Epithelial cell of alveolus of lung (primary cell): ENCODE measurements around the gene AMIGO3. TPM values are rescaled to one million over a fixed set of nuclear protein-coding genes. Genes with fewer than 3 reads are reported as not detected.

Experiments
- total RNA-seq: library from RNA; depleted of rRNA; stranded (reverse); fragments of >200 nt; gene quantifications from 2 replicates; pipeline ENCODE4 v1.2.1, GENCODE V29; 2015

Gene AMIGO3, protein sequence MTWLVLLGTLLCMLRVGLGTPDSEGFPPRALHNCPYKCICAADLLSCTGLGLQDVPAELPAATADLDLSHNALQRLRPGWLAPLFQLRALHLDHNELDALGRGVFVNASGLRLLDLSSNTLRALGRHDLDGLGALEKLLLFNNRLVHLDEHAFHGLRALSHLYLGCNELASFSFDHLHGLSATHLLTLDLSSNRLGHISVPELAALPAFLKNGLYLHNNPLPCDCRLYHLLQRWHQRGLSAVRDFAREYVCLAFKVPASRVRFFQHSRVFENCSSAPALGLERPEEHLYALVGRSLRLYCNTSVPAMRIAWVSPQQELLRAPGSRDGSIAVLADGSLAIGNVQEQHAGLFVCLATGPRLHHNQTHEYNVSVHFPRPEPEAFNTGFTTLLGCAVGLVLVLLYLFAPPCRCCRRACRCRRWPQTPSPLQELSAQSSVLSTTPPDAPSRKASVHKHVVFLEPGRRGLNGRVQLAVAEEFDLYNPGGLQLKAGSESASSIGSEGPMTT
- total RNA-seq, result 0.24 and 1.6 TPM in 2 replicates

DNA sequence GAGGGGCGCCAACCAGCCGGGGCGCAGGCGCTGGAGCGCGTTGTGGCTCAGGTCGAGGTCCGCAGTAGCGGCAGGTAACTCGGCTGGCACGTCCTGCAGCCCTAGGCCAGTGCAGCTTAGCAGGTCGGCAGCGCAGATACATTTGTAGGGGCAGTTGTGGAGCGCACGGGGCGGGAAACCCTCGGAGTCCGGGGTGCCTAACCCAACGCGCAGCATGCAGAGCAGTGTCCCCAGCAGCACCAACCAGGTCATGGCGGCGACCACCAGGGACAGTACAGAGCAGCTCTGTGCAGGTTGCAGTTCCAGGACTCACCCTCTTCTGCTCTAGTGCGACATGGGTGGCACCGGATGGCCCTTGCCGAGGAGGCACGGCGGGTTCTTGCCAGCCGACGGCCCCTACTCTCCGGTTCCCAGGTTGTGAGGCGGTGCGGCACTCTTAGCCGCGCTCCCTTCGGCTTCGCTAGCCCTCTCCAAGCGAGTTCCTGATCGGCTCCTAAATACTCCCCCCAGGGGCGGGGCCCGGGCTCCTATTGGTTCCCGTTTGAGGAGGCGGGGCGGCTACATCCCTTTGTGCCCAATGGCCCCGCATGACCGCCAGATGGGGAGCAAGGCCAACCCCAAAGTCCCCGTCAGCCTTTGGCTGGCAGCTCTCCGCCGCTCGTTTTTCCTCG is at the start of gene AMIGO3:
Gene AMIGO3 (minus strand): TSS at position 471 of the 671 bp plus-strand sequence. CDS start 219 bp downstream, at position 252.

DNA sequence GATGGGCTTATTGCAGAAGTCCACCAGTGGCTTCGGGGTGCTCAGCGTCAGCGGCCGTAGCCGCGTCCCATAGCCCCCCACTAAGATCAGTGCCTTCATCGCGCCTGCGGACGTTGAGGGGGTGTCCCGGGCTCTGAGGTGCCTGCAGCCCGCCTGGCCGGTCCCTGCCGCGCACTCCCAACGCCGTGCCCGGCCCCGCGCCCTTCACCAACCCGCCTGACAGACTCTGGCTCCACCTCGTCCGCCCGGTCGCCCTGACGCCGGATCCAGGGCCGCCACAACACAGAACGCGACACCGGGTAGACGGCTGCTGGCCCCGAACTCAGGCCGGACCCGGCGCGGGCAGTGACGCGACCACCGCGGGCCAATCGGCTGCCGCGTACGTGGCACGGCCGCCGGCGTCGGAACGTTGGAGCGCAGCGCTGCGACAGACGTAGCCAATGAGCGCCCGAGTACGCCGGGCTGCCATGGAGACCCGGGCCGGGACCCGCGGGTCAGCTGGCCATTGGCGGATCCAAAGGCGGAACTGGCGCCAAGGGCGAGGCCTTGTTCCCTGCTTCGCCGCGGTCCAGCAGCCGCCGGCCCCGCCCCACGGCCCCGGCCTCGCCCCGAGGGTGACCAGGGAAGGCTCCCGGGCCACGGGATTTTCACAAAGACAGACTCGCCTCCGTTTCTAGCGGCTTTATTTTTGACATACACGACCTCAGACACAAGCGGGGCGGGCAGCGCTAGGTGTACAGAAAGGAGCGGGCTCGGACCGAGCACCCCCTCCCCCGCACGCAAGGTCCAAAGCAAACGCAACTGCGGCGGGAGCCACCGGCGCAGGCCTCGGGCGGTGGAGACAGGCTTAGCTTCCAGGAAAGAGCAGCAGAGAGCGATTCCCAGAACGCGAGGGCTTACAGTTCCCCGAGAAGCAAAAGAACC is 4.4 kb upstream of the AMIGO3 start, which contains the start of gene GMPPB:
Gene GMPPB (minus strand): TSS at position 324 of the 924 bp plus-strand sequence. CDS start 225 bp downstream, at position 99.

DNA sequence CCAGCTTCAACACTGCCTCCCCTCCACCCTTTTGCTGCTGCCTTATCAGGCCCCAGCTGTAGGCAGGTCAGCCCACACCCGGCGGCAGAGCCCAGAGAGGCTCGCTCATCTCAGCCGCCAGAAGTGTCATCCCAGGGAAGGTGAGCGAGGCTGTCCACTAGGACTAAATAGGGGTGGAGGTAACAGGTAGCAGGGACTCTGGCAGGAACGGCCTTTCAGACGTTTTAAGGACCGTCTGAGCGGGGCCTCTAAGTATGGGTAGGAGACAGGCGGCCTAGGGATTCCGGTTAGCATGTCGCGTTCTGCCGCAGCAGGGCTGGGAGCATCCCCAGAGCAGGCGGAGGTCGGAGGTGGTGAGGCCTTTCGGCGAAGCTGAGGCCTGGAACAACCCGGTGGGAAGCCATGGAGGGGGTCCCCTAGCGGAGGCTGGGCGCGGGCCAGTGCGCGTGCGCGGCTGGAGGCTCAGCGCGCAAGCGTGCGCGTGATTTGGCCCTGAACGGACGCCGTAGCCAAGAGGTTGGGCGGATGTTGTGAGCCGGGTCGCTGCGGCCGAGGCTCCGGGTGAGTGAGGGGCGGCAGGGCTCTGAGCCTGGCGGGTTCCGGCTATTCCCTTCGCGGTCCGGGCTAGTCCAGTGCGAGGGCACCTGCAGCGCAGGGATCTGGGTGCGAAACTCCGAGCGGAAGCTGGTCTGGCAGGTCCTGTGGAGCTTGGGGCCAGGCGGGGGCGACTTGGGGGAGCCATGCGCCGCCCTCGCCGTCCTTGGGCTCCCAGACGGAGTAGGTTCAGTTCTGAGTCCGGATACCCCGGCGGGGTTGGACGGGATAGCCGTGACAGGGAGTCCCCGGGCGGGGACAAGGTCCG is 30.2 kb downstream of the AMIGO3 start, which contains the start of the genes MST1 and RNF123:
Gene MST1 (minus strand): TSS at position 429 of the 862 bp plus-strand sequence. CDS start 783 bp downstream, outside the sequence.
Gene RNF123 (plus strand): TSS at position 512 of the 862 bp plus-strand sequence. CDS start 1,609 bp downstream, outside the sequence.

DNA sequence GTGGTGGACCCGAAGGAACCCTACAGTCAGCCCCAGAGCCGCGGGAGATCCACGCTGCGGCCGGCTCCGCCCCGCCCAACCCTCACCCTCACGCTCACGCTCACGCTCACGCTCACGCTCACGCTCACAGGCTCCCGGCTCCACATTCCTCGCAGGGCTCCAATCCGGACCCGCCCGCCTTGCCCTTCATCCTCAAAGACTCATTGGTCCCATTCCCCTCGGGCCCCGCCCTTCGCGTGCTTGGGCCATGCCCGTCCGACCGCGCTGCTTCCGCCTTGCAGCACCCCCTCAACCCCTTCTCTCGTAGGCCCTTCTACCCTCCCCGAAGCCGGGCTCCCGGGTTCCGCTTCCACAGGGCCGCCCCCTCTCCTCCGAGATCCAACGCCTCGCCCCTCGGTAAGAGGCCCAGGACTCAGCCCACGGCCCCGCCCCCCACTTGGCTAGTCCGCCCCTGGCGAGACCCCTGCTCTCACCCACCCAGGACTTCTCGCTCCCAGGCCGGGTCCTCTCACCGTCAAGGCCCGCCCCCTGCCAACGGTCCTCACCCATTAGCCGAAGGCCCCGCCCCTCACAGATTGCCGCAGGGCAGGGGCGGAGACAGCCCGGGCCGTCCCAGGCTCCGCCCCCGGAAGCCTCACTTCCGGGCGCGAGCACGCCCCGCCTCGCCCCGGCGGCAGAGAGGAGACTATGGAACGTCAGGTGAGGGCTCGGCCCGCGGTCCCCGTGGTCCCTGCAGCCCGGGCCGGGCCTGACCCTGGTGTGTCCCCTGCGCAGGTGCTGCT is 45.6 kb downstream of the AMIGO3 start, which contains the start of gene APEH:
Gene APEH (plus strand): TSS at position 637 of the 782 bp plus-strand sequence. CDS start 51 bp downstream, at position 688.

Other genes with a start within 250 kb of the AMIGO3 start
- gene DAG1, start 249.4 kb downstream of the AMIGO3 start, total RNA-seq, result 33.1 and 60.9 TPM in 2 replicates
- 0.08 and 0.13 TPM in 2 replicates for gene BSN, start 165.2 kb downstream of the AMIGO3 start, total RNA-seq
- gene APEH, start 45.3 kb downstream of the AMIGO3 start, total RNA-seq, result 71.3 and 163 TPM in 2 replicates
- 5.4 and 14.1 TPM in 2 replicates for gene MST1, start 30.2 kb downstream of the AMIGO3 start, total RNA-seq
- gene RNF123, start 30.1 kb downstream of the AMIGO3 start, total RNA-seq, result 21.9 and 32.0 TPM in 2 replicates
- 13.1 and 69.7 TPM in 2 replicates for gene GMPPB, start 4.3 kb upstream of the AMIGO3 start, total RNA-seq
- gene IP6K1, start 66.9 kb upstream of the AMIGO3 start, total RNA-seq, result 27.9 and 51.2 TPM in 2 replicates
- gene CDHR4, start 80.2 kb upstream of the AMIGO3 start, total RNA-seq, result 0.16 TPM in 1 of 2 replicates, not detected in the other
- gene INKA1, start 83.6 kb upstream of the AMIGO3 start, total RNA-seq, result 3.1 and 7.6 TPM in 2 replicates
- gene UBA7, start 94.3 kb upstream of the AMIGO3 start, total RNA-seq, result 30.6 and 39.0 TPM in 2 replicates
- gene TRAIP, start 136.9 kb upstream of the AMIGO3 start, total RNA-seq, result 1.4 and 4.5 TPM in 2 replicates
- gene CAMKV, start 150.2 kb upstream of the AMIGO3 start, total RNA-seq, result not detected in 2 replicates
- gene MST1R, start 184.2 kb upstream of the AMIGO3 start, total RNA-seq, result 0.52 and 3.1 TPM in 2 replicates
- 14.5 and 15.6 TPM in 2 replicates for gene MON1A, start 210.1 kb upstream of the AMIGO3 start, total RNA-seq
- 19.0 and 42.1 TPM in 2 replicates for gene RBM6, start 220.5 kb upstream of the AMIGO3 start, total RNA-seq